ENCODE results near the gene ZDHHC19.

GRCh38 chr3:196159526-196159925 lies 51.7 kb downstream of the ZDHHC19 start:
- no peak for TF ChIP-seq POLR2A (IDR thresholded peaks at IDR 0.05)
- no peak for TF ChIP-seq CTCF (IDR thresholded peaks at IDR 0.05)
